ENCODE data around the gene PSMB7. TPM values are rescaled to one million over a fixed set of nuclear protein-coding genes. Genes with fewer than 3 reads are reported as not detected.

Gene PSMB7
- total RNA-seq, 1 donor: 209 TPM

DNA sequence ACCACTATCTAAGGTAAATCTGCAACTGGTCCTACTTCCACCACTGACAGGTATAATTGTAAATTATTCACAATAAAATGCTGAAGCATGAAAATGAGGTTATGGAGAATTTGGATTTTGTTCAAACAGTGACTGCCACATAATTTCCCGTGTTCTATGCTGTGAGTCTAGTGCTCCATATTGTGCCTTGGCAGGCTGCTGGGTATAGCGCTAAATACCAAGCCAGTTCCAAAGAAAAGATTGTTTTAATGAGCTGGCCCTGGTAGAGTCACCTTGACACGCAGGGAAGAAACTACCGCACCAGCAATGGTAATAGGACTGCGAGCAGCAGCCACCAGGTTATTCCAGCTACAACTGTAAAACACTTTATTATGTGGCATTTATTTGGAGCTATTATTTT, 30.4 kb downstream of the PSMB7 start:
- TF ChIP-seq, protein P1, sequence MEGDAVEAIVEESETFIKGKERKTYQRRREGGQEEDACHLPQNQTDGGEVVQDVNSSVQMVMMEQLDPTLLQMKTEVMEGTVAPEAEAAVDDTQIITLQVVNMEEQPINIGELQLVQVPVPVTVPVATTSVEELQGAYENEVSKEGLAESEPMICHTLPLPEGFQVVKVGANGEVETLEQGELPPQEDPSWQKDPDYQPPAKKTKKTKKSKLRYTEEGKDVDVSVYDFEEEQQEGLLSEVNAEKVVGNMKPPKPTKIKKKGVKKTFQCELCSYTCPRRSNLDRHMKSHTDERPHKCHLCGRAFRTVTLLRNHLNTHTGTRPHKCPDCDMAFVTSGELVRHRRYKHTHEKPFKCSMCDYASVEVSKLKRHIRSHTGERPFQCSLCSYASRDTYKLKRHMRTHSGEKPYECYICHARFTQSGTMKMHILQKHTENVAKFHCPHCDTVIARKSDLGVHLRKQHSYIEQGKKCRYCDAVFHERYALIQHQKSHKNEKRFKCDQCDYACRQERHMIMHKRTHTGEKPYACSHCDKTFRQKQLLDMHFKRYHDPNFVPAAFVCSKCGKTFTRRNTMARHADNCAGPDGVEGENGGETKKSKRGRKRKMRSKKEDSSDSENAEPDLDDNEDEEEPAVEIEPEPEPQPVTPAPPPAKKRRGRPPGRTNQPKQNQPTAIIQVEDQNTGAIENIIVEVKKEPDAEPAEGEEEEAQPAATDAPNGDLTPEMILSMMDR (IDR thresholded peaks at IDR 0.05; ENCODE audit: insufficient read depth, low read length): no peak
- no peak for DNase-seq (ENCODE audit: low read depth)
- no peak overlapping the region for H3K4me3 ChIP-seq (ENCODE audit: low read depth, low read length)

DNA sequence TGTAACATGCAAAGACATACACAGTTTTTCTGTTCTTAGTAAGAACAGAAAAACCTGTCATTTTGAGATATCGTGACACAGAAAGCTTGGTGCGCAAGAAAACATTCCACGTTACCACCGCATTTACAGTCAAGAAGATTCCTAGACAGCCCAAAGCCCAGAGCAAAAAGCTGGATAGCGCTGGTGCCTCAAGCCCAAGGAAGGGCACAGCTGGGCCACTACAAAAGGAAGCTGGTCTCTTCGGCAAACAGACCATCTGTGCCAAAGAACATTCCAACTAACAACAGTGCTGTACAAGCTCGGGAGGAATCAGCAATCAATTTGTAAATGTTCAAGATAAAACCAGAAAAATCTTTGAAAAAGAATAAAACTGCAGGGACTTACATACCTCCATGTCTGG, 31.0 kb downstream of the PSMB7 start:
- DNase-seq (ENCODE audit: low read depth): no peak
- no peak overlapping the region for H3K4me3 ChIP-seq (ENCODE audit: low read depth, low read length)
- TF ChIP-seq, protein P1 (IDR thresholded peaks at IDR 0.05; ENCODE audit: insufficient read depth, low read length): no peak

- no peak overlapping the region for H3K4me3 ChIP-seq (ENCODE audit: low read depth, low read length)
- no peak for DNase-seq (ENCODE audit: low read depth)
- TF ChIP-seq, protein P1 (IDR thresholded peaks at IDR 0.05; ENCODE audit: insufficient read depth, low read length): no peak
Measured at GRCh38 chr9:124381170-124381945, 33.9 kb downstream of the PSMB7 start.

DNA sequence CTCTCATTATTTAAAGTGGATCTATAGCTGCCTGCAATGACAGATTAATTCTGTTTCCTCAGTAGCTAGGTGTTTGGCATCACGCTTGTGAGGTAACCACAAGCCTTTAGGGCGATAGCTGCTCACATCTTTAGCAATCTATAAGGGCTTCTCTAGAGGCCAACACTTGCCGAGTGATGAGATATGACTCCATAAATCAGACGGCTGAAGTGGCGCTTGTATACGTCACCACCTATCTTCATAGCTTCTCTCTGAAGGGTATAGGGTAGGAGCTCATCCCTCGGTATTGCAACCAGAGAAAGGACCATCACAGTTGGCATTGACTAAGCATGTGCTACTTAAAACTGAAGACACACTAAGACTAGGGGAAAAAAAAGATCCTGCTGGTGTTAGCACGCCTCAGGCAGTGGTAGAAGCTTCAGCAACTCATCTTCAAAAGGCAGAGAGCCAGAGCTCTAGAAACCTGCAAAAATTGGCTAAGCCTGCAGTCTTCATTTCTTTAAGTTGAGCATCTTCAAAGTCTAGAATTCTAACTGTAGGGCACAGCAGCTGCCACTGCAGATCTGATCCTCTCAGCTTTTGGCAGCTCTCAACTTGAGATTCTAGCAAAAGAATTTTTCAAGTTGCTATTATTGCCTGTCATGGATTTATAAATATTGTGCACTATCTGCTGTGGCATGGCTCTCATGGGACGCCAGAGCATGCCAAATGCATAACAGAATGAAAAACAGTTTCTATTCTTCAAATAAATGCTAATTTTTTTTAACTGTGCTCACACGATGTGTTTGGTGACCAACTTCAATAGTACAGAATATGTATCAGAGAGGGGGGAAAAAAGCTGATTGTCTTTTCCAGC, 37.5 kb downstream of the PSMB7 start:
- TF ChIP-seq, protein P1 (IDR thresholded peaks at IDR 0.05; ENCODE audit: insufficient read depth, low read length): no peak
- H3K4me3 ChIP-seq (ENCODE audit: low read depth, low read length): no peak overlapping the region
- DNase-seq (ENCODE audit: low read depth): no peak

DNA sequence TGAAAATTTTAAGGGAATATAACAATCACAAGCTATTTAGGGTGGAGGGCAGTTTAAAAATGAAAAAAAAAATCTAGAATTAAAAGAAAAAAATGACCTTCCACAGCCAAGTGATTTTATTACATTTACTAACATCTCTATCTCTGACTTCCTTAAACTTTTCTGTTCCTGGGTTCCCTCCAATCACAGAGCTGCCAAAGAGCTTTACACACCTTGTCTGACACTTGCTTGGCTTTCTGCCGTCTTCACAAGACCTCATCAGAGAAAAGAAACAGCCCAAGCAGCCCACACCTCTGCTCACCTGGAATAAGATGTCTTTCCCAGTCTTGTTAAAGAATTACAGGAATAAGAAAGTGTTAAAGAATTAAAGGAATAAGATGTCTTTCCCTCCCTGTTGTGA, 38.9 kb downstream of the PSMB7 start:
- no peak overlapping the region for H3K4me3 ChIP-seq (ENCODE audit: low read depth, low read length)
- DNase-seq (ENCODE audit: low read depth): no peak
- TF ChIP-seq, protein P1 (IDR thresholded peaks at IDR 0.05; ENCODE audit: insufficient read depth, low read length): no peak

GRCh38 chr9:124375726-124376125, 39.5 kb downstream of the PSMB7 start:
- H3K4me3 ChIP-seq (ENCODE audit: low read depth, low read length): no peak overlapping the region
- TF ChIP-seq, protein P1 (IDR thresholded peaks at IDR 0.05; ENCODE audit: insufficient read depth, low read length): no peak
- no peak for DNase-seq (ENCODE audit: low read depth)
